Measurements from ENCODE around the gene CDH4.
"Not testable (repeated sequence)": the region's sequence is repeated elsewhere in the genome, so short reads cannot be mapped to it uniquely, and the experiment has no call there.

The CDH4 gene

GRCh38 chr20:61455508-61456215 lies 203.6 kb downstream of the CDH4 start:
- FAIRE-seq (no peak), DNase-seq (ENCODE audit: low spot score) (no peak)

GRCh38 chr20:61457725-61458124 lies 205.7 kb downstream of the CDH4 start:
- FAIRE-seq (no peak), DNase-seq (ENCODE audit: low spot score) (no peak)

GRCh38 chr20:61458146-61458746 lies 206.2 kb downstream of the CDH4 start:
- DNase-seq (ENCODE audit: low spot score) (no peak), FAIRE-seq (no peak)

- FAIRE-seq (no peak), DNase-seq (ENCODE audit: low spot score) (no peak)
These were observed 207.2 kb downstream of the CDH4 start for GRCh38 chr20:61459266-61459665.

GRCh38 chr20:61459705-61460104 lies 207.6 kb downstream of the CDH4 start:
- no peak for FAIRE-seq

GRCh38 chr20:61460261-61461052 lies 208.4 kb downstream of the CDH4 start:
- no peak for DNase-seq (ENCODE audit: low spot score)
- no peak for FAIRE-seq

More at GRCh38 chr20:61459705-61460104, 207.6 kb downstream of the CDH4 start:
- no peak for DNase-seq (ENCODE audit: low spot score)

GRCh38 chr20:61461461-61461860 lies 209.4 kb downstream of the CDH4 start:
- FAIRE-seq (no peak), DNase-seq (ENCODE audit: low spot score) (no peak)

GRCh38 chr20:61464307-61465303 lies 212.5 kb downstream of the CDH4 start:
- FAIRE-seq (no peak), DNase-seq (ENCODE audit: low spot score) (no peak)

GRCh38 chr20:61475729-61476128 lies 223.7 kb downstream of the CDH4 start:
- FAIRE-seq (no peak), DNase-seq (ENCODE audit: low spot score) (no peak)

- FAIRE-seq, result no peak
These were observed 224.9 kb downstream of the CDH4 start for GRCh38 chr20:61476956-61477355.

GRCh38 chr20:61477451-61477861 lies 225.4 kb downstream of the CDH4 start:
- no peak for FAIRE-seq
- no peak for DNase-seq (ENCODE audit: low spot score)

More at GRCh38 chr20:61476956-61477355, 224.9 kb downstream of the CDH4 start:
- DNase-seq (ENCODE audit: low spot score), result no peak

- DNase-seq (ENCODE audit: low spot score) (no peak), FAIRE-seq (no peak)
These were observed 226.0 kb downstream of the CDH4 start for GRCh38 chr20:61478094-61478493.

- no peak for FAIRE-seq
- no peak for DNase-seq (ENCODE audit: low spot score)
These were observed 226.7 kb downstream of the CDH4 start for GRCh38 chr20:61478611-61479305.

- not testable (repeated sequence) for FAIRE-seq; DNase-seq (ENCODE audit: low spot score)
These were observed 227.4 kb downstream of the CDH4 start for GRCh38 chr20:61479433-61479832.

GRCh38 chr20:61480158-61480825 lies 228.2 kb downstream of the CDH4 start:
- no peak for DNase-seq (ENCODE audit: low spot score)
- no peak for FAIRE-seq

- FAIRE-seq, result no peak
- no peak for DNase-seq (ENCODE audit: low spot score)
These were observed 230.2 kb downstream of the CDH4 start for GRCh38 chr20:61482056-61482887.

- no peak for DNase-seq (ENCODE audit: low spot score)
- FAIRE-seq, result no peak
These were observed 230.8 kb downstream of the CDH4 start for GRCh38 chr20:61482901-61483300.

GRCh38 chr20:61483336-61484067 lies 231.4 kb downstream of the CDH4 start:
- FAIRE-seq (no peak), DNase-seq (ENCODE audit: low spot score) (no peak)
